Chondrocyte (in vitro differentiated cells): ENCODE data around the gene GALNT17. TPM values are rescaled to one million over a fixed set of nuclear protein-coding genes. Genes with fewer than 3 reads are reported as not detected.

ENCODE experiments used
- DNase-seq: peaks from one replicate; pipeline ENCODE4 v3.0.0; 2021; ENCODE audit warnings: mixed read lengths, low spot score
- H3K27ac Mint-ChIP-seq: one replicate; pipeline ENCODE4 v1.8.0; 2021; ENCODE audit warnings: mild to moderate bottlenecking, moderate library complexity, mixed read lengths; ENCODE audit not compliant: unreplicated experiment
- H3K27me3 Mint-ChIP-seq: 2 replicates; pipeline ENCODE4 v1.8.0; 2021; ENCODE audit warnings: low read depth, mixed read lengths
- H3K36me3 Mint-ChIP-seq: 2 replicates; pipeline ENCODE4 v1.8.0; 2021; ENCODE audit warnings: low read depth, mixed read lengths
- H3K4me1 Mint-ChIP-seq: 2 replicates; pipeline ENCODE4 v1.8.0; 2021; ENCODE audit warnings: low read depth, mild to moderate bottlenecking, mixed read lengths
- H3K4me3 Mint-ChIP-seq: one replicate; pipeline ENCODE4 v1.8.0; 2021; ENCODE audit warnings: mild to moderate bottlenecking, moderate library complexity, mixed read lengths; ENCODE audit not compliant: unreplicated experiment
- H3K9me3 Mint-ChIP-seq: 2 replicates; pipeline ENCODE4 v1.8.0; 2021; ENCODE audit warnings: low read depth, mixed read lengths
- CTCF ChIP-seq: fragments of 200-600 bp; sonication (generic); IDR thresholded peaks from 2 replicates; pipeline ENCODE4 v1.5.0; 2021; ENCODE audit warnings: antibody characterized with exemption, mild to moderate bottlenecking, moderate library complexity
- total RNA-seq: library from RNA; stranded (reverse); gene quantifications from 3 replicates; pipeline ENCODE4 v1.2.1, GENCODE V29; 2021

GALNT17 gene
- total RNA-seq, 1 donor from 2014 or later = 24.4 TPM

GRCh38 chr7:71439321-71439720 lies 307.4 kb downstream of the GALNT17 start:
- Mint-ChIP-seq H3K27me3 (no peaks in the 10 kb centered on the region), H3K9me3 (no peaks in the 10 kb centered on the region), H3K4me3 (no peak overlapping the region), H3K4me1 (peaks cover 18% of the 10 kb centered on the region), H3K36me3 (peaks cover 4% of the 10 kb centered on the region), H3K27ac (no peak overlapping the region)
- no peak for DNase-seq
- TF ChIP-seq CTCF = no peak

DNA sequence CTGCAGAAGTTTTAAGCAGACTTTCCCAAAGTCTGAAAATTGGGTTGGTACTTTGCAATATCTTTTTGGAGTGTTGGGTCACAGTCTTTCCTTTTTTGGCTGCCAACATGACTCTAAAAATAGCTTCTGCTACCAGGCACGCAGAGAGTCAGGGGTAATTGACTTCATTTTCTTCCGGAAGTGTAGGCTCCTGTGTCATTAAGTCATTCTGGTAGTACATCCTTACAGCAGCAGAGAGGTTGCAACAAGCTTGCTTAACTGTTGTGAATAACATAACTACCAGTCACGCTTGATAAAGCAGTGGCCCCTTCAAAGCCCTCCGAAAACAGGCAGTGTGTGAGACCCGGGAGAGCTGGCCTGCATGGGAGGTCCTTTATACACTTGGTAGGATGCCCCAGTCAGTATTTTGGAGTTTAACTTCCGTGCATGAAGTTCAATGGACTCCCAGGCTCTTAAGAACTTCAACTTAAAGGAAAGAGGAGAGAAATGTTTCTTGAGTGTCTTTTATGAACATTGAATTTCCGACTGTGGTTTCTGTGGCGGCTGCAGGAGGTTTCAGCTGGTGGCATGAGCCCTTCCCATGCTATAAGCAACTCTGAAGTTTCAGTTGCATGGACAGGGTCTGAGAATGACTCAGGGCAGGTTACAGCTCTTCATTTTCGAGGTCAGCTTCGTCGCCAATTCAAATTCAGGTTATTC lies 310.7 kb downstream of the GALNT17 start:
- DNase-seq = no peak
- no peaks in the 10 kb centered on the region for H3K27me3 Mint-ChIP-seq
- peaks cover 19% of the 10 kb centered on the region for H3K4me1 Mint-ChIP-seq
- peaks cover 5% of the 10 kb centered on the region for H3K36me3 Mint-ChIP-seq
- H3K9me3 Mint-ChIP-seq = no peaks in the 10 kb centered on the region
- TF ChIP-seq CTCF = no peak
- H3K4me3 Mint-ChIP-seq = no peak overlapping the region
- peak overlapping the region; percentile 78 for H3K27ac Mint-ChIP-seq

DNA sequence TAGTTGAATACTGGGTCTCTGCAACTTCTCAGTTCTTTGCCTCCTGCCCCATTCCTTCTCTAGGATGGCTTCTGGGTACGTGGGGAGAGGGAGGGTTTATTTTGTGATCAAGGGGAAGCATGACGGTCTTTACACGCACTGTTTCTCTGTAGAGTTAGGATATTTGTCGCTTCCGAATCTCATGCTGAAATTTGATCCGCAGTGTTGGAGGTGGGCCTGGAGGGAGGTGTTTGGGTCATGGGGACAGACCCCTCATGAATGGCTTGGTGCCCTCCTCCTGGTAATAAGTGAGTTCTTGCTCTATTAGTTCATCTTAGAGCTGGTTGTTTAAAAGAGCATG lies 311.2 kb downstream of the GALNT17 start:
- no peak for TF ChIP-seq CTCF
- no peaks in the 10 kb centered on the region for H3K9me3 Mint-ChIP-seq
- no peak overlapping the region for H3K4me3 Mint-ChIP-seq
- H3K27ac Mint-ChIP-seq = peak overlapping the region; percentile 78
- DNase-seq = no peak
- H3K27me3 Mint-ChIP-seq = no peaks in the 10 kb centered on the region
- H3K36me3 Mint-ChIP-seq = peaks cover 10% of the 10 kb centered on the region
- peaks cover 24% of the 10 kb centered on the region for H3K4me1 Mint-ChIP-seq

- TF ChIP-seq CTCF = no peak
- H3K36me3 Mint-ChIP-seq = peaks cover 11% of the 10 kb centered on the region
- DNase-seq = no peak
- no peaks in the 10 kb centered on the region for H3K27me3 Mint-ChIP-seq
- no peak overlapping the region for H3K4me3 Mint-ChIP-seq
- H3K27ac Mint-ChIP-seq = no peak overlapping the region
- H3K4me1 Mint-ChIP-seq = peaks cover 26% of the 10 kb centered on the region
- H3K9me3 Mint-ChIP-seq = no peaks in the 10 kb centered on the region
These were observed 312.2 kb downstream of the GALNT17 start for GRCh38 chr7:71444130-71444529.

GRCh38 chr7:71453630-71454029 lies 321.7 kb downstream of the GALNT17 start:
- Mint-ChIP-seq H3K36me3 (peaks cover 2% of the 10 kb centered on the region), H3K4me3 (no peak overlapping the region)

More at GRCh38 chr7:71453630-71454029, 321.7 kb downstream of the GALNT17 start:
- H3K27me3 Mint-ChIP-seq = no peaks in the 10 kb centered on the region
- H3K27ac Mint-ChIP-seq = no peak overlapping the region
- no peak for DNase-seq
- H3K9me3 Mint-ChIP-seq = no peaks in the 10 kb centered on the region
- TF ChIP-seq CTCF = no peak
- H3K4me1 Mint-ChIP-seq = peaks cover 5% of the 10 kb centered on the region
